Fibroblast of mammary gland (primary cell): Measurements from ENCODE around the gene UGDH.
"Not testable (repeated sequence)": the region's sequence is repeated elsewhere in the genome, so short reads cannot be mapped to it uniquely, and the experiment has no call there.

Source experiments
- DNase-seq: peaks from one replicate; pipeline ENCODE4 v3.0.0-alpha.2; 2010; ENCODE audit warnings: low read depth
- H3K4me3 ChIP-seq: 2 replicates; pipeline ENCODE4 v1.5.1; 2011; ENCODE audit warnings: low read depth, mild to moderate bottlenecking, low read length, moderate library complexity; ENCODE audit not compliant: control insufficient read depth
- CTCF ChIP-seq: conservative IDR thresholded peaks from 2 replicates; pipeline ENCODE4 v1.5.1; 2011; ENCODE audit warnings: low read depth, low read length, inconsistent platforms; ENCODE audit not compliant: control insufficient read depth, insufficient read depth

Gene UGDH

DNA sequence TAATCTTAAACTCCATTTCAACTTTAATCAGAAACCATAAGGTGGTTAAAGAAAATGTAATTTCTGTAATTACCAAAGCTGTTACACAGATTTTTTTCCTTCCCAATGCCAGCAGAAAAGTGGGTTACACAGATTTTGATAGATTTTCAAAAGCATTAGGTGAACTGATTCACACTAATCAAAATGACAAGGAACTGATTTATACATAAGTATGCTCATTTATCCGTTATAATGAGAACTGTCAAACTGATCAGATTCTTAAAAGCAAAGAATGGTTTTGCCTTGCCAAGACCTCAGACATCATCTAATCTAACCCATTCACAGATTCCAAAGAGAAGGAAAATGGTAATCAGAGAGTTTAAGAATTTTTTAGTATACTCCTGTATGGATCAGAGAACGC, 5.2 kb downstream of the UGDH start:
- H3K4me3 ChIP-seq = peak overlapping the region; percentile 5
- DNase-seq = no peak
- TF ChIP-seq CTCF = no peak

DNA sequence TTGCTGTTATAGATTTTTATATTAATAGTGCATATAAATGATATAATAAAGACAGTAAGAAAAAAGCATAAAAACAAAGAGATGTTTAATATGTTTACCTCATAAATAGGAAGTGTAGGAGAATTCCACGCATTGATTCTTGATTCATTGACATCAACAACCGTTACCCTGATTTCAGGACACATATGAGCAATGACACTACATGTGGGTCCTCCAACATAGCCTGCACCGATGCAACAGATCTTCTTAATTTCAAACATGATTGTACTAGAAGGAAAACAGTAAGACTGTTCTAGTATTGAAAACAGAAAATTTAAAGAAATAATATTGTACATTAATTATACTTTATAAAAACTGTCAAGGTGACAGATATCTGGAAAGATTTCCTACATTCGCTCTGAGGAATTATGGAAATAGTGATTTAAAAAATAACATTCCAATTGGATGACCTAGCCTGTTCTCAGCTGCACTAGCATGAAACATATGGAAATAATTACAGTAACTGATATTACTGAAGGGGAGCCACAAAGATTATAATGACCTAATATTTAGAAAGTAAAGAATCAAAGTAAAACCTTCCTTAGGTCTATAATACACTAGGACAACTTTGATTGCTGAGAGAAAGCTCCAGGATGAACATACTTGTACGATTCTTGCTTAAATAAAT, 5.9 kb downstream of the UGDH start:
- H3K4me3 ChIP-seq = peak overlapping the region; percentile 5
- no peak for TF ChIP-seq CTCF
- peak; percentile 79 for DNase-seq

DNA sequence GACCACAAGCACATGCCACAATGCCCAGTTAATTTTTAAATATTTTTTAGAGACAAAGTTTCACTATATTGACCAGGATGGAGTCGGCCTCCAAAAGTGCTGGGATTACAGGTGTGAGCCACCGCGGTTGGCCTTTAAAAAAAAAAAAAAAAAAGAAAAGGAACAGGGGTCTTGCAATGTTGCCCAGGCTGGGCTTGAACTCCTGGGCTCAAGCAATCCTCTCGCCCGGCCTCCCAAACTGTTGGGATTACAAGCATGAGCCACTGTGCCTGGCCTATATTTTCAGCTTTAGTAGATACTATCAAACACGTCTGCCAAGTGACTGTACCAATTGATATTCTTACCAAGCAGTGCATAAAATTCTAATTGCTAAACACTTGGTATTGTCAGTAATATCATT, 8.8 kb downstream of the UGDH start:
- no peak for TF ChIP-seq CTCF
- no peak overlapping the region for H3K4me3 ChIP-seq
- DNase-seq = no peak

DNA sequence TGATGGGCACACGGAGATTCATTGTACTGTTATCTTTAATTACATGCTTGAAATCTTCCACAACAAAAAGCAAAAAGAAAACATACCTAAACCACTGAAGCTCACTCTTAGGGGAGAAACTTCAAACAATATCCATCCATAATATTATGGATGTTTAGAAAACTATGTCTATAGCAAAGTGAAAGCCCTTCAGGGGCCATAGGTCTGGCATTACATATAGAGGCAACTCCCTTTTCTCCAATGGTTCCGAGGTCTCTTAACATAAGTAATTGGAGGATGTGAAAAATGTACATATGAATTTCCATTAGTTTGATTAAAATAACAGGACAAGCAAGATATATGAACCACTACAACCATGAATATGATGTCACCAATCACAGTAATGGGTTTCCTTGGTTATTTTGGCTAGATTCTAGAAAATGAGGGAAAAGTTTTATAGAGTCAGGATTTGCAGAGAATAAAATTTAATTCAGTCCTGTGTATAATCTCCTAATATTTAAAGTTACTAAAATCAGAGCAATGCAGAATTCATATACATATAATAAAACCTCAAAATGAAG, 10.8 kb downstream of the UGDH start:
- DNase-seq = no peak
- TF ChIP-seq CTCF = no peak

DNA sequence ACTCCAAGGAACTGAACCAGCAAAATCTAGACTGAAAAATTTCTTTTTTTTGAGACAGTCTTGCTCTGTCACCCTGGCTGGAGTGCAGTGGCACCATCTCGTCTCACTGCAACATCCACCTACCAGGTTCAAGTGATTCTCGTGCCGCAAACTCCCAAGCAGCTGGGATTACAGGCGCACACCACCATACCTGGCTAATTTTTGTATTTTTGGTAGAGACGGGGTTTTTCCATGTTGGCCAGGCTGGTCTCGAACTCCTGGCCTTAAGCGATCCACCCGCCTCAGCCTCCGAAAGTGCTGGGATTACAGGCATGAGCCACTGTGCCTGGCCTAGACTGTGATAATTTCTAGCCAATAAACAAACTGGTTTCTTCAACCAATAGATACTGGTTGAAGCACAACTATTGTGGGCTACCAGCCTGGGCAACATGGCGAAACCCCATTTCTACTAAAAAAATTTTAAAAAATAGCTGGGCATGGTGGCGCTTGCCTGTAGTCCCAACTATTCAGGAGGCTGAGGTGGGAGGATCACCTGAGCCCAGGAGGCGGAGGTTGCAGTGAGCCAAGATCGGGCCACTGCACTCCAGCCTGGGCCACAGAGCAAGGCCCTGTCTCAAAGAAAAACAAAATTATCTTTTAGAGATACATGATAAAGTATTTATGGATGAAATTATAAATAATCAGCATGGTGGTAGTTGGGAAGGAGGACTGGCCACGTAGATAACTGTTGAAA, 11.4 kb downstream of the UGDH start:
- not testable (repeated sequence) for DNase-seq

More for the DNA sequence above, 10.8 kb downstream of the UGDH start:
- H3K4me3 ChIP-seq = no peak overlapping the region

DNA sequence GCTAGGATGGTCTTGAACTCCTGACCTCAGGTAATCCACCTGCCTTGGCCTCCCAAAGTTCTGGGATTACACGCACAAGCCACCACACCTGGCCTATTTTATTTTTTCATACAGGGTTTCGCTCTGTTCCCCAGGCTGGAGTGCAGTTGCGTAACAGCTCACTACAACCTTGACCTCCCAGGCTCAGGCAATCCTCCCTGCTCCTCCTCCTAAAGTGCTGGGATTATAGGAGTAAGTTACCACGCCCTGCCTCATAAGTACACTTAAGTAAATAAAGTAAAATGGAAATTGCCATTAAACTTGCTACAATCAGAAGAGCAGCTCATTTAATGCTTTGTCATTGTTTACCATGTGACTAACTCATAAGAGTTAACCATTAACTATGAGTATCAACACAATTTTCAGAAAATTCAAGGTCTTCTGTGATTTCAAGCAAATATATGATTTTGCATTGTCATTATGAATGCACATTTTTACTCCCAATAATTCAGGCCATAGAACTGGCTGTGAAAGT, 12.3 kb downstream of the UGDH start:
- DNase-seq = peak; percentile 64
- TF ChIP-seq CTCF = no peak
- no peak overlapping the region for H3K4me3 ChIP-seq

More for the DNA sequence above, 11.4 kb downstream of the UGDH start:
- H3K4me3 ChIP-seq = not testable (repeated sequence)

DNA sequence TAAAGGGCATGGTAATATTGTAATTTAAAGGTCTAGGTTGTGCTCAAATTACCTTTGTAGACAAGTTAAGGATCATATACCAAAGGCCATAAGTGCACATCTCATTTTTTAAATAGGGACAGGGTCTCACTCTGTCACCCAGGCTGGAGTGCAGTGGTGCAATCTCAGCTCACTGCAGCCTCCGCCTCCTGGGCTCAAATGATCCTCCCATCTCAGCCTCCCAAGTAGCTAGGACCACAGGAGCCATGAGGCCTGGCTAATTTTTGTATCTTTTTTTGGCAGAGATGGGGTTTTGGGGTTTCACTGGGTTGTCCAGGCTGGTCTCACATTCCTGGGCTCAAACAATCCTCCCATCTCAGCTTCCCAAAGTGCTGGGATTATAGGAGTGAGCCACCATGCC, 13.0 kb downstream of the UGDH start:
- not testable (repeated sequence) for H3K4me3 ChIP-seq, DNase-seq
